Measurements from ENCODE around the gene NR0B2.
A peak's percentile ranks its signal among the peaks of the same experiment; 100 is the strongest.

Gene NR0B2

DNA sequence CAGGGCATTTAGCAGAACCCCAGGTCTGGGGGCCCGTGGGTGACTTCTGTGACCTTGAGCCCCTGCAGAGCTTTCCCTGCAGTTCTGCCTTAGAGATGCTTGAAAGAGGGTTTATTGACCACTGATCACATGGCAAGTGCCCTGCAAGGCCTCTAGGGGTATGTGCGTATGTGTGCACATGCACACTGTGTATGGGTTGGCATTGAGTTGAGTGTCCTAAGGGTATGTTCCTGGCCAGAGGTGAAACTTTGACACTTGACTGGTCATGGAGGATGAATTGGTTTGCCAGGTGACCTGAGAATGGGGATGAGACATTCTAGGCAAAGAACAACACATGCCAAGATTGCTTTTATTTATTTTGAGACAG is 24.9 kb upstream of the NR0B2 start:
- in situ Hi-C loops (cut with MboI; ENCODE audit: low sequenced_read_pairs, unreplicated experiment) = no loop called here
- DNase-seq (ENCODE audit: low spot score) = no peak
- no peak for TF ChIP-seq CTCF (IDR thresholded peaks at IDR 0.05; ENCODE audit: borderline replicate concordance, control extremely low read depth, extremely low read depth, insufficient read depth, missing control alignments)

DNA sequence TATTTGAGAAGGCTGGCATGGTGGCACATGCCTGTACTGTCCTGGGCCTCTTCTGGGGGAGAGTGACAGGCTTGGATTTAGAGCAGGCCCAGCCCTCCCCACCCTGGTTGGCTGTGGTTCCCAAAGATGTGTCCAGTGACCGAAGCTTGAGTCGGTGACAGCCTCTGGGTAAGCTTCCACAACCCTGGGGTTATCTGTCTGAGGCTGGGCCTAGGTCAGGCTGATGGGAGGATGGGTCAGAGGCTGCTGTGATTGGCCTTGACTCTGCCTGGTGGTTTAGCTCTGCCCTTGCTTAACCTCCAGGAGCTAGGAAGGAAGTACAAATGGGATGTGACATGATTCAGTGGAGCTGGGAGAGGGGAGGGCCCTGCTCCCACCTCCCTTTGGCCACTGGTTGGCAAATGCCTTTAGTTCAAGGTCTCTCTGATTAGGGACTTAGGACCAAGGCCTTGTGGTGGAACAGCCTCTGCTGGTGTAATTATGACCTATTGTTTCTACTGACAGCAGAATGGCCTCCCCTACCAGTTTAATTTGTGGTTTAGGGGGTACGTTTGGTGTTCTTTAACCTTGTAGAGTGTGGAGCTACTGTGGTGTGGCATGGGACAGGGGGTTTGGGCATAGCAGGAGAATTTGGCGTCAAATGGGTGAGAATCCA is 24.4 kb upstream of the NR0B2 start:
- TF ChIP-seq CTCF (IDR thresholded peaks at IDR 0.05; ENCODE audit: borderline replicate concordance, control extremely low read depth, extremely low read depth, insufficient read depth, missing control alignments) = no peak
- in situ Hi-C loops (cut with MboI; ENCODE audit: low sequenced_read_pairs, unreplicated experiment) = no loop called here
- DNase-seq (ENCODE audit: low spot score) = no peak

GRCh38 chr1:26936823-26937222 is 23.0 kb upstream of the NR0B2 start:
- TF ChIP-seq CTCF (IDR thresholded peaks at IDR 0.05; ENCODE audit: borderline replicate concordance, control extremely low read depth, extremely low read depth, insufficient read depth, missing control alignments) = no peak
- in situ Hi-C loops (cut with MboI; ENCODE audit: low sequenced_read_pairs, unreplicated experiment) = no loop called here

DNA sequence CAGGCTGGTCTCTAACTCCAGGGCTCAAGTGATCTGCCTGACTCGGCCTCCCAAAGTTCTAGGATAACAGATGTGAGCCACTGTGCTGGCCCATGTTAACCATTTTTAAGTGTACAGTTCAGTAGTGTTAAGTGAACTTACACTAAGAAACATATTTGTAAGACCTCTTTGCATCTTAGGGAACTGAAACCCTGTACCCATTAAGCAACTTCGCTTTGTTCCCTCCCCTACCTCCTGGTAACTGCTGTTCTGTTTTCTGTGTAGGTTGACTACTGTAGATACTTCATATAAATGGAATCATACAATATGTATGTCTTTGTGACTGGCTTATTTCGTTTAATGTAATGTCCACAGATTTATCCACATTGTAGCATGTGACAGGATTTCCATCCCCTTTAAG is 18.8 kb upstream of the NR0B2 start:
- DNase-seq (ENCODE audit: low spot score) = peak; percentile 71
- TF ChIP-seq CTCF (IDR thresholded peaks at IDR 0.05; ENCODE audit: borderline replicate concordance, control extremely low read depth, extremely low read depth, insufficient read depth, missing control alignments) = no peak
- in situ Hi-C loops (cut with MboI; ENCODE audit: low sequenced_read_pairs, unreplicated experiment) = no loop called here

More at GRCh38 chr1:26936823-26937222, 23.0 kb upstream of the NR0B2 start:
- no peak for DNase-seq (ENCODE audit: low spot score)

- no peak for TF ChIP-seq CTCF (IDR thresholded peaks at IDR 0.05; ENCODE audit: borderline replicate concordance, control extremely low read depth, extremely low read depth, insufficient read depth, missing control alignments)
- in situ Hi-C loops (cut with MboI; ENCODE audit: low sequenced_read_pairs, unreplicated experiment) = no loop called here
- DNase-seq (ENCODE audit: low spot score) = no peak
These were observed 9.9 kb upstream of the NR0B2 start for GRCh38 chr1:26923711-26924110.

DNA sequence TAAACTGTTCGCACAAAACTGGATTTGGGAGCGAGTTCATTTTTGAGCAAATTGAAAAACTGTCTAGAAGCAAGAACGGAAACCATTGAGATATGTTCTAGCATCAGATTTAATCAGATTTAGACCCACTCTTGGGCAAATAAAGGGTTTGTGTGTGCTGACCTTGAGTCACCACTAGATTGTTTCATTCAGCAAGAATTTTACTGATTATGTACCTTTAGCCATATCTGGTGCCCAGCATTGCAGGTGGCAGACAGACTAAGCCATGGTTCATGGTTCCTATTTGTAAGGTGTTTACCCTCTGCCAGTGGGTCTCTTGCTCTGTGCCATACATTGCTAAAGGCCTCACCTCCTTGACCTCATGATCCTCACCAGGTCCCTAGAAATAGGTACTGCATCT is 9.1 kb upstream of the NR0B2 start:
- no peak for TF ChIP-seq CTCF (IDR thresholded peaks at IDR 0.05; ENCODE audit: borderline replicate concordance, control extremely low read depth, extremely low read depth, insufficient read depth, missing control alignments)
- in situ Hi-C loops (cut with MboI; ENCODE audit: low sequenced_read_pairs, unreplicated experiment) = no loop called here
- DNase-seq (ENCODE audit: low spot score) = no peak

DNA sequence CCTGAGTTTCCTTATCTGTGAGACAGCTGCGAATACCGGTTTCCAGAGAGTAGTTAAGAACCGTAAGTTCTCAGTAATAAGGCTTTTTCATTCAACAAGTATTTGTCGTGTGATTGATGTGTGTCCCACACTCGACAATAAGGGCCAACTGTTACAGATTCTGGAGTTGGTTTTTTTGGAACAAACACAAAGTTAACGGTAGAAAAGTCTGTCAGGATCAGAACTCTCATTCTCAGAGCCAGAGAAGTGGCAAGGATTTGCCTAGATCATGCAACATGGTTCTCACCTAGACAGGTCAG is 8.6 kb upstream of the NR0B2 start:
- in situ Hi-C loops (cut with MboI; ENCODE audit: low sequenced_read_pairs, unreplicated experiment) = no loop called here
- TF ChIP-seq CTCF (IDR thresholded peaks at IDR 0.05; ENCODE audit: borderline replicate concordance, control extremely low read depth, extremely low read depth, insufficient read depth, missing control alignments) = no peak
- DNase-seq (ENCODE audit: low spot score) = no peak
